GM21619 (cell line): ENCODE measurements around the gene ACTR3.
"Not testable (repeated sequence)": the region's sequence is repeated elsewhere in the genome, so short reads cannot be mapped to it uniquely, and the experiment has no call there.

ENCODE experiments used
- ATAC-seq: cut with Tn5 transposase; IDR thresholded peaks from one replicate; pipeline ENCODE4 v1.9.1; 2021; ENCODE audit not compliant: unreplicated experiment

ACTR3 gene

DNA sequence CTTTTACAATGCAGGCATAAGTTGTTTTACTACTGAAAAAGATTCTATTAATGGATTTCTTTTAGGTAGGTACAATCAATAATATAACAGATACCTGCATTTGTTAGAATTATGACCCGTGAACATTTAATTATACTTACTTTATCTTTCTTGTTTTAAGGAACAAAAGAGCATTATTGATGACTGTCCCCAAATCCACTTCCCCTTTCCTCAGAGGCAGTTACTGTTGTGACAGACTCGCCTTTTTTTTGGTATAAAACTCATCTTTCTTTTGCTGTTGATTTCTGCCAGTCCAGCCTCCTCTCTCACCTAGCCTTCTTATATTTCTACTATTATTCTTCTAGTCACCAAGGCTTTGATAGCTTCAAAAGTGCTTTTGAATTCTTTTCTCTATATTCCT is 12.1 kb downstream of the ACTR3 start:
- no peak for ATAC-seq

DNA sequence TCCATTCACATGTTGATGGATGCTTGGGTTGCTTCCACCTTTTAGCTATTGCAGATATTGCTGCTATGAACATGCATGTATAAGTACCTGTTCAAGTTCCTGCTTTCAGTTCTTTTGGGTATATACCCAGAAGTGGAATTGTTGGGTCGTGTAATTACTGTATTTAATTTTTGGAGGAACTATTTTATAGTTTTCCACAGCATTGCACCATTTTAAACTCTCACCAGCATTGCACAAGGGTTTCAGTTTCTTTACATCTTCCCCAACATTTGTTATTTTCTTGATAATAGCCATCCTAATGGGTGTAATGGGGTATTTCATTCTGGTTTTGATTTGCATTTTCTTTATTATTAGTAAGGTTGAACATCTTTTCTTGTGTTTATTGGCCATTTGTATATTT is 16.0 kb downstream of the ACTR3 start:
- no peak for ATAC-seq

DNA sequence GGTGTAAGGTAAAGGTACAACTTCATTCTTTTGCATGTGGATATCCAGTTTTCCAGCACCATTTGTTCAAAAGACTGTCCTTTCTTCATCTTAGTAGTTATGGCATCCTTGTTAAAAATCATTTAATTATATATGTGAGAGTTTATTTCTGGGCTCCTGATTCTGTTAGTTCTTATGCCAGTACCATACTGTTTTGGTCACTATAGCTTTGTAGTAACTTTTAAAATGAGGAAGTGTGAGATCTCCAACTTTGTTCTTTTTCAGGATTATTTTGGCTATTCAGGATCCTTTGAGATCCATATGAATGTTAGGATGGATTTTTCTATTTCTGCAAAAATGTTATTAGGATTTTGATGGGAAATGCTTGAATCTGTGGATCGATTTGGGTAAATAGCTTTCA is 16.8 kb downstream of the ACTR3 start:
- no peak for ATAC-seq

DNA sequence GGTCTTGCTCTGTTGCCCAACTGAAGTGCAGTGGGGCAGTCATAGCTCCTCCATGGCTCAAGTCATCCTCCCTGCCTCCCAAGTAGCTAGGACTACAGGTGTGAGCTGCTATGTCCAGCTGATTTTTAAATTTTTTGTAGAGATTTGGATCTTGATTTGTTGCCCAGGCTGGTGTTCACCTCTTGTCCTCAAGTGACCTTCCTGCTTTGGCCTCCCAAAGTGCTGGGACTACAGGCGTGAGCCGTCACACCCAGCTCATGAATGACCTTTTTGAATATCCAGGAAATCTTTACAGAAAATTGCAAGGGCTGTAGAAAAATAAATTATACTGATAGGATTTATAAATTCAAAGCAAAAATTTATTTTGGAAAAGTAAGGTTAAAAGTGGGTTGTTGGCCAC is 17.4 kb downstream of the ACTR3 start:
- ATAC-seq = no peak

DNA sequence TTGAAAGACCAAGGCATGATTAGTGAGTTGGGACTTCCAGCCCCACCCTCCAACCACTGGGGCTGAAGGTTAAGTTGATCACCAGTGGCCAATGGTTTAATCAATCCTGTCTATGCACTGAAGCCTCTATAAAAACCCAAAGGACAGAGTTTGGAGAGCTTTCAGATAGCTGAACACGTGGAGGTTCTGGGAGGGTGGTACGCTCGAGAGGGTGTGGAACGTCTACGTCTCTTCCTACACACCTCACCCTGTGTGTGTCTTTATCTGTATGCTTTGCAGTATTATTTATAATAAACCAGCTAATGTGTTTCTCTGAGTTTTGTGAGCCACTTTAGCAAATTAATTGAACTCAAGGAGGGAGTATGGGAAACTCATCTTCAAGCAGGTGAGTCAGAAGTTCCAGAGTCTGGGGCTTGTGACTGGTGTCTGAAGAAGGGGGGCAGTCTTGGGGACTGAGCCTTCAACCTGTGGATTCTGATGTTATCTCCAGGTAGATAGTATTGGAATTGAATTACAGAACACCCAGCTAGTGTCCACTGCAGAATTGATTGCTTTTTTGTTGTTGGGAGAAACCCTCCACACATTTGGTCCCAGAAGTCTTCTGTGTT is 20.3 kb downstream of the ACTR3 start:
- ATAC-seq = peak; percentile 39

DNA sequence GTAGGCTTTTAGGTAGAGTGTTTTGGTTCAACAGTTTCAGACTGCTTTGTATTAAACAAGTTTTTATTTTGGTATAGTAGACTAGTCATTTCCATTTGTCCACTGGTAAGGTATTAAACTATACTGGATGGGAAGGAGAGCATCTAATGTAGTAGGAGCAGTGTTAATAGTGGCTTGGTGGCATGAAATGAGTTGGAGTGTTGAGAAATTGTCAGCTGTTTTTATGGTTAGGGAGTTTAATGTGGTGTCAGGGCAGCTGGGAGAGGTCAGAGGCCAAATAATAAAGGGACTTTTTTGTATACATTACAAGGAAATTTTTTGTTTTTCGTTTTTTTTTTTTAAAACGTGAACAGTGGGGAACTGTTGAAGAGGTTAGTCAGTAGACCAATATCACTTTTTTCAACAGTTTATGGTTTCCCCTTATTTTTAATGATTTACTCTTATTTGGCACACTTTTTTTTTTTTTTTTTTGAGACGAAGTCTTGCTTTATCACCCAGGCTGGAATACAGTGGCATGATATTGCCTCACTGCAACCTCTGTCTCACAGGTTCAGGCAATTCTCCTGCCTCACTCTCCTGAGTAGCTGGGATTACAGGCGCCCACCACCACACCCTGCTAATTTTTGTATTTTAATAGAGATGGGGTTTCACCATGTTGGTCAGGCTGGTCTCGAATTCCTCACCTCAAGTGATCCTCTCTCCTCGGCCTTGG is 21.2 kb downstream of the ACTR3 start:
- peak; percentile 44 for ATAC-seq

DNA sequence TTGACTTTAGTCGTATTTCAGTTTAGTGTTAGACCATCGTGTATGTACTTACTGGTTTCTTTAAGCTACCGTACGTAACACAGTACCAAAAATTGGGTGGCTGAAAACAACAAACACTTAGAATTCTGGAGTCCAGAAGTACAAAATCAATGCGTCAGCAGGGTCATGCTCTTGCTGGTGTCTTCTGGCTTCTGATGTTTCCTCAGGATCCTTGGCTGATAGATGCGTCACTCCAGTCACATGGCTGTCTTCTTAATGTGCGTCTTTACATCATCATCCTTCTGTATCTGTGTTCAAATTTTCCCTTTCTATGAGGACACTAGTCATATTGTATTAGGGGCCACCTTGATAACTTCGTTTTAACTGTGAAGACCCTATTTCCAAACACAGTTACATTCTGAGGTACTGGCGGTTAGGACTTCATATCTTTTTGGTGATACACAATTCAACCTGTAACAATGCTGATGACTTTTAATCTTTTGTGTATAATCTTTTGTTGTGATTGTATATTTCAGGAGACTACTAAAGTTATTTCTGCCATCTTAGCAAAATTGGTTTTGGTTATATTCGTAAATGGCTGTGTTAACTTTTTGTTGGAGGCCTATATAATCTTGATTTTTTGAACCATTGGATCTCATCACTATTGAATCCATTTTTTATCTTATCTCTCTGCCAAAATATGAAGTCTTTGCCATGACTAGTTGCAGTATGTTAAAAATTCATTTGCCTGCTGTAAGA is 25.4 kb downstream of the ACTR3 start:
- no peak for ATAC-seq

DNA sequence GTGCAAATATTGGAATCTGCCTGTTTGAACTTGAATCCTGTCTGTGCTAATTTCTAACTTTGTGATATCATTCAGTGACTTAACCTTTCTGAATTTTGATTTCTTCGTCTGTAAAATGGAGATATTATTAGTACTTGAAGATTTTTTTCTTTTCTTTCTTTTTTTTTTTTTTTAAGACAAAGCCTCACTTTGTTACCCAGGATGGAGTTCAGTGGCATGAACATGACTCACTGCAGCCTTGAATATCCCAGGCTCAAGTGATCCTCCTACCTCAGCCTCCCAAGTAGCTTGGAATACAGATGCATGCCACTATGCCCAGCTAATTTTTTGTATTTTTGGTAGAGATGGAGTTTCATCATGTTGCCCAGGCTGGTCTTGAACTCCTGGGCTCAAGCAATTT is 28.3 kb downstream of the ACTR3 start:
- no peak for ATAC-seq

DNA sequence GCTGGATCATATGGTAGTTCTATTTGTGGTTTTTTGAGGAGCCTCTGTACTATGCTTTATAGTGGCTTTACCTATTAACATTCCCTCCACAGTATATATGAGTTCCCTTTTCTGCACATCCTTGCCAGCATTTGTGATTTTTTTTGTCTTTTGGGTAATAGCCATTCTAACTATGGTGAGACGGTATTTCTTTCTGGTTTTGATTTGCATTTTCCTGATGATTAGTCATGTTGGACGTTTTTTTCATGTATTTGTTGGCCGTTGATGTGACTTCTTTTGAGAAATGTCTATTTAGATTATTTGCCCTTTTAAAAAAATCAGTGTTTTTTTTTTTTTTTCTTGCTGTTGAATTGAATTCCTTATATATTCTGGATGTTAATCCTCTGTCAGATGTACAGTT is 31.1 kb downstream of the ACTR3 start:
- ATAC-seq = no peak

DNA sequence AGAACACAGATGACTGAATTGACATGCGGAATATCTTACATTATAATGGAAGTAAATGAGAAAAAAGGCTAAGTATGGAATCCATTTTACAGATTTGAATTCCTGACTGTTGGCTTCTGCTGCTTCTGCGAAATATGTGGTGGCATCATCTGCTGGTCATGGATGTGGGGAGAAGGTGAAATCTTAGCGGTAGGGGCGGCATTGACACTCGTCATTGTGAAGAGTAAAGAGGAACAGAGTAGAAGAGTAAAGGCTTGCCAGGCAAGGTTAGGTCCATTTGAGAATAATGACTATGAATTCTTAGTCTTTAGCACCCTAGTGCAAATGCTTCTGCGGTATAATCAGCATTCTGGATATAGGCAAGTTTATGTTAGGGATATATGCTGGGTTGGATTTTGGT is 32.4 kb downstream of the ACTR3 start:
- ATAC-seq = no peak

DNA sequence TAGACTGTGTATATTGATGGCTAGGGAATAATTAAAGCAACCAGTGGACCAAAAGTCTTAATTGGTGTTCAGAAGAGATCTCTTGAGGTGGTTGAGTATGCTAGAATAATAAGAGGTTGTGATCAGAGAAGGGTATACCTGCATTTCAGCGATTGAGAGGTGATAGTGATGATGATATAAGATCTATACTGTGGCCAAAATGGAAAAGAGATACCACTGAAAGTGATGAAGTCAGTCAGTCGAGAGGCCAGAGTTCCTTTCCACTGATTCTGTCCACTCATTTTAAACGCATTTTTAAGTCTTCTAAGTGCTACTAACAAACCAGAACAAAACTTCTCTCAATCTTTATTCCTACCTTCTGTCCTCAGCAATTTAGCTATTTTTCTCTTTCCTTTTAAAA is 32.9 kb downstream of the ACTR3 start:
- ATAC-seq = no peak

DNA sequence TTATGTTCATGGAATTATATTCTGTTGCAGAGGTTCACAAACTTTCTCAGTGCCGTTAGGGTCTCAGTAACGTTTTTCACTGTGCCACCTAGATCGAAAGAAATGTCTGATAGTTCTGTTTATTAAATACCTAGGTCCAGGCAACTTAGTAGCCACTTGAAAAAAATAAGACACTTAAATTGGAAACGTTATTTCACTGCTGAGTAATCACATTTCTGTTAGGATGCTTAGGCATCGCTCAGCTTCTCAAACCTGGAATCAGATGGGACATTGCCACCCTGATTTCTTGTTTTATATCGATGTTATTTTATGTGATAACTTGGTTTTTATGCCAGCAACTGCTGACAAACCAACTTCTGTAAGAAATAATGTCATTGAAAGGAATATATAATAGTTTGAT is 36.0 kb downstream of the ACTR3 start:
- ATAC-seq = no peak

DNA sequence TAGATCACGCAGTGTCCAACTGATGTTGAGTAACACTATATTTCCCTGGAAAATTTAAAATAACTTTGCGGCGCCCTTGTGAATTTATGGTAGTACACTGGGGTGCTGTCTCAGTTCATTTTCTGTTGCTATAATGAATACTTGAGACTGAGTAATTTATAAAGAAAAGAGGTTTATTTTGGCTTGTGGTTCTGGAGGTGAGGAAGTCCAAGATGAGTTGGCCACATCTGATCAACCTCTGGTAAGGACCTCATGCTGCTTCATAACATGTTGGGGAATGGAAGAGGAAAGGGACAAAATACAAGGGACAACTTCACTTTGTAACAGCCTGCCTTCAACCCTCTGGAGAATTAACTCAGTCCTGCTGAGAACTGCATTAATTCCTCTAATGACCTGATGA is 36.4 kb downstream of the ACTR3 start:
- ATAC-seq = no peak

DNA sequence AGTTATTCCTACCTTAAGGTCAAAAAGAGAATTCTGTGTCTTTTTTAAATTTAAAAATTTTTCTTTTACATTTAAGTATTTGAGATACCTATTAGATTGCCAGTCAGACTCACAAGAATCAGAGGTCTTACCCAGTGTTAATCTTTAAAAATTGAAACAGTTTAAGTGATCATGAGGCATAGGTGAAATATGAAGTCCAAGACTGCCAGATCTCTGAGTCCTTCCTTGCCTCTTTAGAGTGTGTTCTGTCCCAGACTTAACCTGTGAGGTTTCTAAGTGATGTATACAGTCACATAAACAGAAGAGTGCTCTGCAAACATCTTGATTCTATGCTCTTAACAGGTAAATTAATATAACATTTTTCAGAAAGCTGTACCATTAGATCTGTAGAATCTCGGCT is 40.6 kb downstream of the ACTR3 start:
- ATAC-seq = no peak

DNA sequence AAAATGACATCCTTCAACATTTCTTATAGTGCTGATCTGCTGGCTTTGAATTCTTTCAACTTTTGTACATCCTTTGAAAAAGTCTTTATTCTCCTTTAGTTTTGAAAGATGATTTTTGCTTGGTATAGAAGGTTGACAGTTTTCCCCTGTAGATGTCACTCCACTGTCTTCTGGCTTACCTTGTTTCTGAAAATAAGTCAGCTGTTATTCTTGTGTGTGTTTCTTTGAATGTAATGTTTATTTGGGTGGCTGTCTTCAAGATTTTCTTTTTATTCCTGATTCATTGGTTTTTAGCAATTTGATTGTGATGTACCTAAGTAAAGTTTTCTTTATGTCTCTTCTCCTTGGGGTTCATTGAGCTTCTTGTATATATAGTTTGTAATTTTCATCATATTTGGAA is 47.6 kb downstream of the ACTR3 start:
- ATAC-seq = no peak

DNA sequence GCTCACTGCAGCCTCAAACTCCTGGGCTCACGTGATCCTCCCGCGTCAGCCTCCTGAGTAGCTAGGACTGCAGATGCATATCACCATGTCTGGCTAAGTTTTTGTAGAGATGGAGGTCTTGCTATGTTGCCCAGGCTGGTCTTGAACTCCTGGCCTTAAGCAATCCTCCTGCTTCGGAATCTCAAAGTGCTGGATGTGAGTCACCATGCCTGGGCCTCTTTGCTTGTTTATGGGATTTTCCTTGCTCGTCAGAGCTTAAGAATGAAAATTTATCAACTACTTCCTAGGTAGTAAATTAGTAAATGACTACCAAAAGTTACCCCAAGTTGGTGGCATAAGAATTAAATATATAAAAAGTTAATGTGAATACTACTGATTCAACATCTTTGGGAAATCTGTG is 51.0 kb downstream of the ACTR3 start:
- ATAC-seq = no peak

DNA sequence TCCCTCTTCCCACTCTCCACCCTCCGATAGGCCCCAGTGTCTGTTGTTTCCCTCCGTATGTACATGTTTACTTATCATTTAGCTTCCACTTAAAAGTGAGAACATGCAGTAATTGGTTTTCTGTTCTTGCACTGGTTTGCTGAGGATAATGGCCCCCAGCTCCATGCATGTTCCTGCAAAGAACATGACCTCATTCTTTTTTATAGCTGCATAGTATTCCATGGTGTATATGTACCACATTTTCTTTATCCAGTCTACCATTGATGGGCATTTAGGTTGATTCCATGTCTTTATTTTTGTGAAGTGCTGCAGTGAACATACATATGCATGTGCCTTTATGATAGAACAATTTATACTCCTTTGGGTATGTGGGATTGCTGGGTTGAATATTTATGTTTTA is 55.9 kb downstream of the ACTR3 start:
- ATAC-seq = not testable (repeated sequence)

DNA sequence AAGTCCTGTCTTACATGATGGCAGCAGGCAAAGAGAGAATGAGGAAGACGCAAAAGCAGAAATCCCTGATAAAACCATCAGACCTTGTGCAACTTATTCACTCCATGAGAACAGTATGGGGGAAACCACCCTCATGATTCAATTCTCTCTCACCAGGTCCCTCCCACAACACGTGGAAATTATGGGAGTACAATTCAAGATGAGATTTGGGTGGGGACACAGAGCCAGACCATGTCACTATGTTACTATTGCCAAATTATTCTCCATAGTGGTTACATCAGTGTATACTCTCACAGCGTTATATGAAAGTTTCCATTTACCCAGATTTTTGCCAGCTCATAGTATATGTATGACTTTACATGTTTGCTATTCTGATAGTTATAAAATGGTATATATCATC is 61.0 kb downstream of the ACTR3 start:
- not testable (repeated sequence) for ATAC-seq

DNA sequence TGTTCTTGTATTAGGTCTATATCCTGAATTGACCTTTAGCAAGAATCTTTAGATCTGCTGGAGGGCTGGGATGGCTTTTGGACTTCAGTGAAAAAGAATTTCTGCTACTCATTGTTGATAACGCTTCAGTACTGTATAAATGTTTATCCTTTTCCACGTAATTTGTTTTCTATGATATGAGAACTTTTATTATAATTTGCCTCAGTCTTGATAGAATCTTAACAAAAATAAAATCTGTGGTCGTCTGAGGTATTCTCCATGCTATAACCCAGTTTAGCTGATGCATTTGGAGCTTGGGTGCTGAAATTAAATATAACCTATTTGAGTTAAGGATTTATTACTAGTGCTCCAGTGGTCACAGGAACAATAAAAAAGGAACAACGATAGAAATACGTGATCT is 71.1 kb downstream of the ACTR3 start:
- no peak for ATAC-seq

DNA sequence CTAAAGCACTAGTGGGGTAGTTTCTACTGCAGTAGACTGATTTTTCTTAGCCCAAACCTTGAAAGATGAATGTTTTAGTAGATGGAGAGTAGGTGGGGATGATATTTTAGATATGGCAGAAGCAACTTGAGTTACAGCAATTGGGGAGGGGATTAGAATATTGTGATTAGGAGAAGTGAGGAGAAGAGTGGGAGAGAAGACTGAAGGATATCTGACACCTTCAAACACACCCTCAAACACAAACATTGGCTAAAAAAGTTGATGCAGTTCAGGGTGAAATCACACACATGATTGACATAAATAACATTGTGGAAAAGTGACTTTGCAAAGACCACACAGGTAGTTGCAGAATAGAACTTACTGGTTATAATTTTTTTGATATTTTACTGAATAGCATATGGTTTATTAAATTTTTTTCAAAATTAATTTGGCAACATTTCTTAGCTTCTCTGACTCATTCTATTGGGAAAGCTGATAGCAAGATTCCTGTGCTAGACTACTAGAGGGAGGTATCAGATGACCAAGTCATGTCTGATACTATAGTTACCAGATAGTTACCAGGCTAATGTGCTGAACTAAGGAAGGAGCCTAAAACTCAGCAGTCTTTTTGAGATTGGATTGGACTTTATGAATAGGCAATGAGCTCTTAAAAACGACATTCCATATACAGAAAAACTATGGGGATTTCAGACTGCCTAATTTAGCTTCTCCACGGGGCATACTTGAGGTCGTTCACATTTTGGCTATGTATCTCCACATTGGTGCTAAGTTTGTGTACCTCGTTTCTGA is 73.0 kb downstream of the ACTR3 start:
- ATAC-seq = no peak

DNA sequence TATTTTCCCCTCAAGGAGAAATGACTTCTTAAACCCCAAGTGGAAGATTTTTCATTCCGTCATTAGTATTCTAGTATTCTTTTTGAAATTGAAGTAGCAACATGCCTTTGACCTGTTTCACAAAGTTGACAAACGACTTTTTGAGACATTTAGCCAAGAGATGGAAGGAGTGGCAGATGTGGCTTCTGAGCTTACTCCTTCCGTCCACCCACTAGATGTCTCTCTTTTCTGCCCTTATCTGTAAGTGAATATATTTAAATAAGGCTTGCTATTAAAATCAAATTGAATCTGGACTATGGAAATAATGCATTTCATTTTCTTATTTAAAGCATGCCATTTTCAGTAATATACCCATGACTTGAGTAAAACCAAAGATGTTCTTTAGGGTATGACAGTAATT is 74.1 kb downstream of the ACTR3 start:
- ATAC-seq = no peak

DNA sequence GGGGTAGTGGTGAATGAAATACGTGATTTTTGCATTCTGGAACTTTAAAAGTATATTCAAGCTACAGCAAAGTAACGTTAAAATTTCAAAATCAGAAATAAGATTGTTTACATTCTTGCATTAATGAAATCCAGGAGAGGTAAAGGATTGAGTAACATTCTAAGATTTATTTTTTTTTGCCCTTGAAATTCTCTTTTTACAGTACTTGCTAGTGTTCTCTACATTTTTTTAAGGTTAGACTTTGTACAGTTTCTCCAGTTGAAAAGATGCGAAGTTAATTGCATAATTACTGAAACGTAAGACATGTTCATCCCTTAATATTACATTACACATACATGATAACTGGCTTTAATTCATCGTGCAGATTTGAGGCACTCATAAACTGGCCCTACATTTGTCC is 74.5 kb downstream of the ACTR3 start:
- ATAC-seq = no peak
